ENCODE results near the gene LRRK2.

The LRRK2 gene

DNA sequence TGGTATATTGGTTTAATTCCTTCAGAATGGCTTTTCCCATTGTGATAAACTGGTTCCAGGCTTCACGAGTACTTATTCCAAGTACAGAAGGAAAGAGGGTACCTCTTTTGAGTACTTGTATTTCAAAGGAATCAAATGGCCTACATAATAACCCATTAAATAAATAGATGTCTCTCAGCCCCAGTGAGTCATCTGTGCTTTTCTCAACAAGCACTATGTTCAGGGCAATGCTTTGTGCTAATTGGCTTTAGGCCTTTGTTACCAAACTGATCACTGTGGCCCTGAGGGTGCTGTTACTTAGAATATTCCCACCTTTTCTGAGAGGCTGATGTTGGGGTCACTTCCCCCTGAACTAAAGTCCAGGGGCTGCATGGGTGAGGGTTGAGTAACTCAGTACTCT lies 107.1 kb downstream of the LRRK2 start:
- no peaks in the 10 kb centered on the region for H3K27me3 ChIP-seq (replicated peaks; ENCODE audit: control insufficient read depth, insufficient read depth, low read length, poor library complexity, severe bottlenecking)
- no peaks in the 10 kb centered on the region for H3K4me1 ChIP-seq (ENCODE audit: control insufficient read depth, insufficient read depth, low read length, poor library complexity, severe bottlenecking)
- H3K36me3 ChIP-seq (ENCODE audit: control insufficient read depth, insufficient read depth, low read length) = no peaks in the 10 kb centered on the region
- H3K4me3 ChIP-seq (ENCODE audit: insufficient read depth, low read depth, low read length, poor library complexity, severe bottlenecking) = no peak overlapping the region
- no peak for DNase-seq
- no peak overlapping the region for H3K27ac ChIP-seq (ENCODE audit: insufficient read depth, low read length, poor library complexity, severe bottlenecking)
- H3K9me3 ChIP-seq (ENCODE audit: control insufficient read depth, low read length) = no peaks in the 10 kb centered on the region

DNA sequence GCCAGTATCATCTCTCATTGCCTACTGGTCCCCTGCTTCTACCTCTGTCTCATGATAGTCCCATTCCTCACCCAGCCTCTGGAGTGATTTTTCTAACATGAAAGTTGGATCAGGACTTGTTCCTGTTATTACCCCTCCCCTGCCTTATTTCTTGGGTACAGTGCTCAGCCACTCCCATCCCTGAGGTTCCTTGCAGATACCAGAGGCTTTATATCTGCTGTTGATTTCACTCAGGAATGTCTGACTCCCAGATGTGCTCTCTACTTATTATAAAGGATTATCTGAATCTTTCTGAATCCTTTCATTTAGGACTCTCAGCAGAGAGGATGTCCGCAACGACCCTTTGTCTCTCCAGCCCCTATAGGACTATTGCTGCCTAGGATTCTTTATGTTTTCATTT lies 111.2 kb downstream of the LRRK2 start:
- no peak overlapping the region for H3K4me3 ChIP-seq (ENCODE audit: insufficient read depth, low read depth, low read length, poor library complexity, severe bottlenecking)
- no peaks in the 10 kb centered on the region for H3K36me3 ChIP-seq (ENCODE audit: control insufficient read depth, insufficient read depth, low read length)
- no peaks in the 10 kb centered on the region for H3K9me3 ChIP-seq (ENCODE audit: control insufficient read depth, low read length)
- no peaks in the 10 kb centered on the region for H3K27me3 ChIP-seq (replicated peaks; ENCODE audit: control insufficient read depth, insufficient read depth, low read length, poor library complexity, severe bottlenecking)
- no peak for DNase-seq
- H3K4me1 ChIP-seq (ENCODE audit: control insufficient read depth, insufficient read depth, low read length, poor library complexity, severe bottlenecking) = no peaks in the 10 kb centered on the region
- H3K27ac ChIP-seq (ENCODE audit: insufficient read depth, low read length, poor library complexity, severe bottlenecking) = no peak overlapping the region

DNA sequence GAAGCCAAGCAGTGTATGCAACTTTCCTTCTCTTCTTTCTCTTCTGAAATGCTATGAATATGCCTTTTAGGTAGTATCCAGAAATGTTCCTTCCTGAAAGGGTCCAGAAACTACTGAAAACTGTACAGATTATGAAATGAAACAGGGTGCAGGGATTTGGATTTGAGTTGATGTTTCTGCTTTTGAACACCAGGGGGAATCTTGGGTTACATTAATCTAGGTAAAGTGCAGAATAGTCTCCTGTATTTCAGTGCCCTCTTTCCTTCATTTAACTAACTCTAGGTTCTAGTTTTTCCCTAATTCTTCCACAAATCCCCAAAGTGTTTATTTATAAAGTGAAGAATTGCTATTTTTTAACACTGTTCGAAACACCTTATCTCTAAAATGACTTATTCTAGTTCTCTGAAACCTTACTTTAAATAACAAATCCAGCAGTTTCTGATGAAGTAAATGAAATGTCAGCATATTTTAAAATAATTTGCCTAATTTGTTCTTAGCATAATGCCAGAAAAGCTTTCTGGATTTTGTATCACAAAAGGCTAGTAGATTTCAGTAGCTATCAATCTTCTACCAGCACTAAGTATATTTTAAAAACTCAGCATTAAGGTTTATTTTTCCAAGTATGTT lies 111.9 kb downstream of the LRRK2 start:
- no peaks in the 10 kb centered on the region for H3K36me3 ChIP-seq (ENCODE audit: control insufficient read depth, insufficient read depth, low read length)
- H3K4me1 ChIP-seq (ENCODE audit: control insufficient read depth, insufficient read depth, low read length, poor library complexity, severe bottlenecking) = no peaks in the 10 kb centered on the region
- DNase-seq = no peak
- no peak overlapping the region for H3K27ac ChIP-seq (ENCODE audit: insufficient read depth, low read length, poor library complexity, severe bottlenecking)
- no peaks in the 10 kb centered on the region for H3K9me3 ChIP-seq (ENCODE audit: control insufficient read depth, low read length)
- no peaks in the 10 kb centered on the region for H3K27me3 ChIP-seq (replicated peaks; ENCODE audit: control insufficient read depth, insufficient read depth, low read length, poor library complexity, severe bottlenecking)
- H3K4me3 ChIP-seq (ENCODE audit: insufficient read depth, low read depth, low read length, poor library complexity, severe bottlenecking) = no peak overlapping the region

DNA sequence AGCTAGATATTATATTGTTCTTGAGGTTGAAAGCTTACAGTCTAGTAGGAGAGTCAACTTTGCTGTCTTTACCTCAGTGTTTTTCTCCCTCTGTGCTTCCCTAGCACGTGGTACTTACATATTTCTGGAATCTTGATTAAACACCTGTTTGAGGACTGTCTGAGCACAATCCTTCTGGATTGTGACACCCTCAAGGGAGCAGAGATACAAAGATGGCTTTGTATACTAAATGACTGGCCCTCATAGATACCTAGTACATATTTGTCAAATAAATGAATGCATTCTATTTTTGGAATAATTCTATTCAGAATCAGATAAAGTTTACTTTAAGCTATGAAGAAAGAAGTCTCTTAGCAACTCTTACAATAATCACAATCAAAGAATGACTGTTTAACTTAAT lies 113.3 kb downstream of the LRRK2 start:
- Histone ChIP-seq H3K27me3 (replicated peaks; ENCODE audit: control insufficient read depth, insufficient read depth, low read length, poor library complexity, severe bottlenecking) (no peaks in the 10 kb centered on the region), H3K27ac (ENCODE audit: insufficient read depth, low read length, poor library complexity, severe bottlenecking) (no peak overlapping the region), H3K4me1 (ENCODE audit: control insufficient read depth, insufficient read depth, low read length, poor library complexity, severe bottlenecking) (no peaks in the 10 kb centered on the region), H3K9me3 (ENCODE audit: control insufficient read depth, low read length) (no peaks in the 10 kb centered on the region), H3K4me3 (ENCODE audit: insufficient read depth, low read depth, low read length, poor library complexity, severe bottlenecking) (no peak overlapping the region), H3K36me3 (ENCODE audit: control insufficient read depth, insufficient read depth, low read length) (no peaks in the 10 kb centered on the region)
- DNase-seq = no peak

DNA sequence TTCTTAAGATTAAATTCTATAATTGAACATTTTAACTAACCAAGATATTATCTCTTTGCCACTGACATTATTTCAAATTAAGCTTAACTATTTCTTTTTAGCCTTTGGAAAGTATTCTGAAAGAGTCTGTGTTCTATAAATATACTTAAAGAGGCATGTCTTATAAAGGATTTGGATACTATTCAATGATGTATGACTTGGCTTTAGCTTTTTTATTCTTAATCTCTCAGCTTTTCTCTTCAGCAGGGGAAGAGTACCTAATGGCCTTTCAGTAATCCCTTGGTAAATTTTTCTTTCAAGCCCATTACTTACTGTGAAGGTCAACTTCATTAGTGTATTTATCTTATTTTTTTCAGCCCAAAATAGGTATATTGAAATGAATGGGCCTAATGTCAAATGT lies 113.8 kb downstream of the LRRK2 start:
- H3K9me3 ChIP-seq (ENCODE audit: control insufficient read depth, low read length) = no peaks in the 10 kb centered on the region
- no peaks in the 10 kb centered on the region for H3K4me1 ChIP-seq (ENCODE audit: control insufficient read depth, insufficient read depth, low read length, poor library complexity, severe bottlenecking)
- H3K4me3 ChIP-seq (ENCODE audit: insufficient read depth, low read depth, low read length, poor library complexity, severe bottlenecking) = no peak overlapping the region
- no peak overlapping the region for H3K27ac ChIP-seq (ENCODE audit: insufficient read depth, low read length, poor library complexity, severe bottlenecking)
- H3K27me3 ChIP-seq (replicated peaks; ENCODE audit: control insufficient read depth, insufficient read depth, low read length, poor library complexity, severe bottlenecking) = no peaks in the 10 kb centered on the region
- no peak for DNase-seq
- no peaks in the 10 kb centered on the region for H3K36me3 ChIP-seq (ENCODE audit: control insufficient read depth, insufficient read depth, low read length)

DNA sequence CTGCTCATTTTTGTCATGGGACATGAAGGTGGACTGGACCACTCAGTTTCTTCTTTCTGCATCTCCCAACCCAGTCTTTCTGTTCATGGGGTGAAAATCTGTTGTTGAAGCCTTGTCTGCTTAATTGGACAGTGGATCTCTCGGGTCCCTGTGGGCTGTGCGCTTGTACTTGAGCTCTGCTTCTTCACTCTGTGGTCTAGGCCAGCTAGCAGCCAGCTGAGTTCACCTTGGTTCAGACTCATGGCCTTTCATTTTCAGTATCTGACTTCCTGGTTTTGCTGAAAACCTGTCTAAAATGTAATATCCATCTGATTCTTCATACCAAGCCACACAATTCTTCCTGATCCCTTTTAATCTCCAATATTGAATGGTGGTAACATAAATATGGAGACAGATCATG lies 117.2 kb downstream of the LRRK2 start:
- no peak overlapping the region for H3K4me3 ChIP-seq (ENCODE audit: insufficient read depth, low read depth, low read length, poor library complexity, severe bottlenecking)

DNA sequence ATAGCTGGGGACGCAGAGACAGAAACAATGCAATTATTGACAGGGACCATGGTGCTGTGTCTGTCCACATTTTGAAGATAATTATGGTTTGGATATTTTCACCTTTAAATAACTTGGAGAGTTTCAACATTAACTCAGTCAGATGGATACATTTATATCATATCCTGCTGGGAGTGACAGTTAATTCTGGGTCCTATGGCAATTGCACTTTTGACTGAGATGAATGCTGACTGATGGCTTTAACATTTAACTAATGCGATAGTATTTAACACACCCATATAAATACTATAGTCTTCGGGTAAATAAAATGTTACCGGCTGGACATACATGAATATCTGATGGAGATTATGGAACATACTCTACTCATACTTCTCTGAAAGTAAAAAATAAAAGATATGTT lies 118.3 kb downstream of the LRRK2 start:
- no peak overlapping the region for H3K27ac ChIP-seq (ENCODE audit: insufficient read depth, low read length, poor library complexity, severe bottlenecking)
- no peaks in the 10 kb centered on the region for H3K36me3 ChIP-seq (ENCODE audit: control insufficient read depth, insufficient read depth, low read length)
- H3K27me3 ChIP-seq (replicated peaks; ENCODE audit: control insufficient read depth, insufficient read depth, low read length, poor library complexity, severe bottlenecking) = no peaks in the 10 kb centered on the region
- H3K4me1 ChIP-seq (ENCODE audit: control insufficient read depth, insufficient read depth, low read length, poor library complexity, severe bottlenecking) = no peaks in the 10 kb centered on the region
- H3K9me3 ChIP-seq (ENCODE audit: control insufficient read depth, low read length) = no peaks in the 10 kb centered on the region
- H3K4me3 ChIP-seq (ENCODE audit: insufficient read depth, low read depth, low read length, poor library complexity, severe bottlenecking) = no peak overlapping the region
- DNase-seq = no peak

More for the DNA sequence above, 117.2 kb downstream of the LRRK2 start:
- no peak for DNase-seq
- Histone ChIP-seq H3K27ac (ENCODE audit: insufficient read depth, low read length, poor library complexity, severe bottlenecking) (no peak overlapping the region), H3K9me3 (ENCODE audit: control insufficient read depth, low read length) (no peaks in the 10 kb centered on the region), H3K36me3 (ENCODE audit: control insufficient read depth, insufficient read depth, low read length) (no peaks in the 10 kb centered on the region), H3K27me3 (replicated peaks; ENCODE audit: control insufficient read depth, insufficient read depth, low read length, poor library complexity, severe bottlenecking) (no peaks in the 10 kb centered on the region), H3K4me1 (ENCODE audit: control insufficient read depth, insufficient read depth, low read length, poor library complexity, severe bottlenecking) (no peaks in the 10 kb centered on the region)

DNA sequence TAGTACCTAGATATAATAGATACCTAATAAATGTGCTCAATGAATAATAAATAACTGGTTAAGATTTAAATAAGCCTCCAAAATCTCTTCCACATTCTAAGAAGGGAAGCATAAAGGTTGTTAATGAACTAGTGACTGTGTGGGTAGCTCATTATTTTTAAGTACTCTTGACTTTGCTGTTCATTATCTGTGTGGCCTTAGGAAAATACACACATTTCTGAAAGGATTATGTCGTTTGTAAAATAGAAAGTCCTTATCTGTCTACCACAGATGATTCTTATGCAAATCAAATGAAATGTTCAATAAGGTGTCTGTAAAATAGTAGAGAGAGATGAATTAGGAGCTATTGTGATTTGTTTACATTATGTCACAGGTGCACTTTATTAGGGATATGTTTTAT lies 119.5 kb downstream of the LRRK2 start:
- Histone ChIP-seq H3K4me3 (ENCODE audit: insufficient read depth, low read depth, low read length, poor library complexity, severe bottlenecking) (no peak overlapping the region), H3K4me1 (ENCODE audit: control insufficient read depth, insufficient read depth, low read length, poor library complexity, severe bottlenecking) (no peaks in the 10 kb centered on the region), H3K36me3 (ENCODE audit: control insufficient read depth, insufficient read depth, low read length) (no peaks in the 10 kb centered on the region), H3K27ac (ENCODE audit: insufficient read depth, low read length, poor library complexity, severe bottlenecking) (no peak overlapping the region), H3K27me3 (replicated peaks; ENCODE audit: control insufficient read depth, insufficient read depth, low read length, poor library complexity, severe bottlenecking) (no peaks in the 10 kb centered on the region), H3K9me3 (ENCODE audit: control insufficient read depth, low read length) (no peaks in the 10 kb centered on the region)
- DNase-seq = no peak

DNA sequence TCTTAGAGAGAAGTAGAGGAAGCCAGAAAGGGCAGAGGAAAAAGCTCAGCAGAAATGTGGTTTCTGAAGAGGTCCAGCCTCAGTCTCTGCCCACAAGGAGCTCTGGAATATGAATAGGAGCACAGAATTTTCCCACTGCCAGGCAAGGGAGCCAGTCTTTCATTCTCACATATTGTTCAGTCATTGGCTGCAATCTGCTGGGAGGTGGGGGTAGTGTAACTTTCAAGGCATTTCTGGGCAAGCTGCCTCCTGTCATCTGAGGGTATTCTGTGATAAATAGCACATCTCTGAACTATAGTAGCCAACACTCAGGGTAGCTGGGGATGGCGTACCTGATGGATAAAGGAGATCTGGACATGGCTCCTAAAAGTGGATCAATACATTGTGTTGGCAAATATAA lies 127.2 kb downstream of the LRRK2 start:
- Histone ChIP-seq H3K27me3 (replicated peaks; ENCODE audit: control insufficient read depth, insufficient read depth, low read length, poor library complexity, severe bottlenecking) (no peaks in the 10 kb centered on the region), H3K9me3 (ENCODE audit: control insufficient read depth, low read length) (no peaks in the 10 kb centered on the region), H3K4me3 (ENCODE audit: insufficient read depth, low read depth, low read length, poor library complexity, severe bottlenecking) (no peak overlapping the region), H3K4me1 (ENCODE audit: control insufficient read depth, insufficient read depth, low read length, poor library complexity, severe bottlenecking) (no peaks in the 10 kb centered on the region), H3K36me3 (ENCODE audit: control insufficient read depth, insufficient read depth, low read length) (no peaks in the 10 kb centered on the region), H3K27ac (ENCODE audit: insufficient read depth, low read length, poor library complexity, severe bottlenecking) (no peak overlapping the region)
- no peak for DNase-seq

DNA sequence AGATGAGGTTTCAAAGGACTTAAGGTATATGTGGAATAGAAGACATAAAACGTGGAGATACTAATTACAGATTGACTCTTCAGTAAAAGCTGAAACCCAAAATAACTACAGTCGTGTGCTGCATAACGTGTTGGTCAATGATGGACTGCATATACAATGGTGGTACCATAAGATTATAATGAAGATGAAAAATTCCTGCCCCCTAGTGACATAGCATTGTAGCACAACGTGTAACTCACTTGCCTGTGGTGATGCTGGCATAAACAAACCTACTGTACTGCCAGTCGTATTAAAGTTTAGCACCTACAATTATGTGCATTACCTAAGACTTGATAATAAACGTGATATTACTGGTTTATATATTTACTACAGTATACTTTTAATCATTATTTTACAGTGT lies 150.3 kb downstream of the LRRK2 start:
- Histone ChIP-seq H3K4me3 (ENCODE audit: insufficient read depth, low read depth, low read length, poor library complexity, severe bottlenecking) (no peak overlapping the region), H3K9me3 (ENCODE audit: control insufficient read depth, low read length) (no peaks in the 10 kb centered on the region), H3K27ac (ENCODE audit: insufficient read depth, low read length, poor library complexity, severe bottlenecking) (no peak overlapping the region), H3K36me3 (ENCODE audit: control insufficient read depth, insufficient read depth, low read length) (no peaks in the 10 kb centered on the region), H3K27me3 (replicated peaks; ENCODE audit: control insufficient read depth, insufficient read depth, low read length, poor library complexity, severe bottlenecking) (no peaks in the 10 kb centered on the region), H3K4me1 (ENCODE audit: control insufficient read depth, insufficient read depth, low read length, poor library complexity, severe bottlenecking) (no peaks in the 10 kb centered on the region)
- DNase-seq = no peak

All from effector memory CD4-positive, alpha-beta T cell (primary cell).